ENCODE results near the gene ADAMTS17.

- TF ChIP-seq CTCF (conservative IDR thresholded peaks at IDR 0.05) (no peak), ZFX (IDR thresholded peaks at IDR 0.05) (no peak)
Observed at GRCh38 chr15:99978426-99978825, 363.3 kb downstream of the ADAMTS17 start.
